IMR-90 (cell line): ENCODE data around the gene TBC1D22A. TPM values are rescaled to one million over a fixed set of nuclear protein-coding genes. Genes with fewer than 3 reads are reported as not detected.

Source experiments
- ATAC-seq: fragments of 200-7000 bp; cut with Tn5 transposase; 2 replicates; pipeline ENCODE4 v1.9.1; 2020; ENCODE audit warnings: low read depth, mild to moderate bottlenecking, moderate library complexity
- BruUV-seq: library from RNA; stranded (reverse); fragments of 400-500 nt; replicated peaks from 2 replicates; lab custom pipeline; 2021; lab: Mats Ljungman, UMichigan
- CTCF ChIA-PET: fragments of 300-600 bp; formaldehyde crosslinking; extraction: SDS; loops from one replicate; lab custom pipeline; 2021; ENCODE audit warnings: antibody characterized with exemption; lab: Yijun Ruan, JAX
- POLR2A ChIA-PET: fragments of 300-600 bp; sonication (Branson Sonifier 250); formaldehyde crosslinking; loops from one replicate; lab custom pipeline; 2022; ENCODE audit warnings: antibody characterized with exemption; ENCODE audit not compliant: unreplicated experiment; lab: Charles Lee
- DNase-seq: peaks from one replicate; pipeline ENCODE4 v3.0.0; 2013
- H2AFZ ChIP-seq: replicated peaks from 2 replicates; pipeline ENCODE3; 2013; ENCODE audit warnings: low read length, mild to moderate bottlenecking; ENCODE audit not compliant: poor library complexity
- H2AK5ac ChIP-seq: 2 replicates; pipeline ENCODE4 v1.6.1; 2013; ENCODE audit warnings: low read depth, low read length, inconsistent platforms
- H2AK9ac ChIP-seq: replicated peaks from 2 replicates; pipeline ENCODE3; 2013; ENCODE audit warnings: mild to moderate bottlenecking, low read depth, low read length, moderate library complexity; ENCODE audit not compliant: poor library complexity
- H2BK120ac ChIP-seq: 2 replicates; pipeline ENCODE4 v1.6.1; 2013; ENCODE audit warnings: low read depth, low read length, inconsistent platforms
- H2BK15ac ChIP-seq: 3 replicates; pipeline ENCODE4 v1.6.1; 2013; ENCODE audit warnings: low read depth, low read length, inconsistent platforms
- H2BK20ac ChIP-seq: 2 replicates; pipeline ENCODE4 v1.6.1; 2013; ENCODE audit warnings: low read depth, mild to moderate bottlenecking, inconsistent platforms, low read length, moderate library complexity
- H2BK5ac ChIP-seq: 2 replicates; pipeline ENCODE4 v1.6.1; 2013; ENCODE audit warnings: mild to moderate bottlenecking, low read depth, low read length, inconsistent platforms; ENCODE audit not compliant: poor library complexity, severe bottlenecking
- H3K14ac ChIP-seq: replicated peaks from 2 replicates; pipeline ENCODE4 v1.6.1; 2013; ENCODE audit warnings: low read depth, low read length, inconsistent platforms
- H3K18ac ChIP-seq: 2 replicates; pipeline ENCODE4 v1.6.1; 2013; ENCODE audit warnings: low read depth, low read length, control low read depth
- H3K23ac ChIP-seq: 2 replicates; pipeline ENCODE4 v1.6.1; 2013; ENCODE audit warnings: low read depth, low read length, inconsistent platforms
- H3K27ac ChIP-seq: 2 replicates; pipeline ENCODE4 v1.5.1; 2013; ENCODE audit warnings: mild to moderate bottlenecking, control low read depth, low read length; ENCODE audit not compliant: insufficient read depth
- H3K27me3 ChIP-seq: 2 replicates; pipeline ENCODE4 v1.6.1; 2013; ENCODE audit warnings: low read length; ENCODE audit not compliant: control insufficient read depth, insufficient read depth
- H3K36me3 ChIP-seq: 2 replicates; pipeline ENCODE4 v1.6.1; 2013; ENCODE audit warnings: low read length, mixed read lengths; ENCODE audit not compliant: control insufficient read depth, insufficient read depth
- H3K4ac ChIP-seq: 2 replicates; pipeline ENCODE4 v1.6.1; 2013; ENCODE audit warnings: low read depth, low read length, inconsistent platforms
- H3K4me1 ChIP-seq: 2 replicates; pipeline ENCODE4 v1.6.1; 2013; ENCODE audit warnings: low read length, mixed read lengths; ENCODE audit not compliant: control insufficient read depth, insufficient read depth
- H3K4me2 ChIP-seq: 2 replicates; pipeline ENCODE4 v1.6.1; 2013; ENCODE audit warnings: low read depth, mild to moderate bottlenecking, control low read depth, low read length, moderate library complexity
- H3K4me3 ChIP-seq: 2 replicates; pipeline ENCODE4 v1.5.1; 2013; ENCODE audit warnings: low read depth, mild to moderate bottlenecking, control low read depth, low read length, moderate library complexity; ENCODE audit not compliant: insufficient read depth
- H3K56ac ChIP-seq: 2 replicates; pipeline ENCODE4 v1.6.1; 2013; ENCODE audit warnings: low read length, inconsistent platforms; ENCODE audit not compliant: insufficient read depth; ENCODE audit errors: extremely low read depth
- H3K79me1 ChIP-seq, 2 experiments: 2 replicates each; pipeline ENCODE4 v1.6.1; 2013; ENCODE audit warnings: low read length in 2 of 2, inconsistent platforms in 1 of 2, low read depth in 1 of 2
- H3K9ac ChIP-seq: 2 replicates; pipeline ENCODE4 v1.6.1; 2013; ENCODE audit warnings: low read depth, low read length, control low read depth
- H3K9me1 ChIP-seq: 2 replicates; pipeline ENCODE4 v1.6.1; 2013; ENCODE audit warnings: low read length, inconsistent platforms; ENCODE audit not compliant: insufficient read depth
- H3K9me3 ChIP-seq: 2 replicates; pipeline ENCODE4 v1.6.1; 2013; ENCODE audit warnings: low read length; ENCODE audit not compliant: control insufficient read depth, insufficient read depth
- H4K20me1 ChIP-seq: 2 replicates; pipeline ENCODE4 v1.6.1; 2013; ENCODE audit warnings: low read length, inconsistent platforms; ENCODE audit not compliant: insufficient read depth
- H4K5ac ChIP-seq: 2 replicates; pipeline ENCODE4 v1.6.1; 2013; ENCODE audit warnings: mild to moderate bottlenecking, low read depth, low read length, control low read depth
- H4K8ac ChIP-seq, 2 experiments: 2 replicates each; pipeline ENCODE4 v1.6.1; 2013; ENCODE audit warnings: low read depth in 2 of 2, low read length in 2 of 2, control low read depth in 1 of 2, inconsistent platforms in 1 of 2
- H4K91ac ChIP-seq: 2 replicates; pipeline ENCODE4 v1.6.1; 2013; ENCODE audit warnings: low read depth, low read length, inconsistent platforms; ENCODE audit not compliant: insufficient read depth
- FOS ChIP-seq: fragments of 150-350 bp; IDR thresholded peaks from 2 replicates; pipeline ENCODE4 v1.6.1; 2016; ENCODE audit warnings: low read depth, low read length
- NFE2L2 ChIP-seq: fragments of 150-350 bp; IDR thresholded peaks from 2 replicates; pipeline ENCODE4 v1.6.1; 2016; ENCODE audit warnings: low read depth, mild to moderate bottlenecking, low read length
- SMC3 ChIP-seq: fragments of 150-350 bp; IDR thresholded peaks from 2 replicates; pipeline ENCODE4 v1.6.1; 2016; ENCODE audit warnings: low read depth, mild to moderate bottlenecking, antibody characterized with exemption, low read length, moderate library complexity
- WGBS, 2 experiments: methylation state at CpG; one replicate each; pipeline versions ENCODE4 v1.1.5 to v1.1.7; 2013; ENCODE audit warnings: missing lambda C conversion rate in 2 of 2; ENCODE audit not compliant: insufficient read length in 1 of 2; ENCODE audit errors: extremely low coverage in 2 of 2; 5-methylcytosine and 5-hydroxymethylcytosine counted together
- dilution Hi-C: fragments of 300-500 bp; cut with HindIII; formaldehyde crosslinking; loops from one replicate; pipeline ENCODE4 v1.14.3; 2018; ENCODE audit warnings: low sequenced_read_pairs; ENCODE audit not compliant: unreplicated experiment
- in situ Hi-C: fragments of 300-500 bp; cut with MboI; formaldehyde crosslinking; loops from 3 replicates; pipeline ENCODE4 v1.14.3; 2019; ENCODE audit warnings: low sequenced_read_pairs, inconsistent platforms, mixed read lengths
- intact Hi-C: fragments of 100-400 bp; cut with micrococcal nuclease; formaldehyde crosslinking; loops from 2 replicates; pipeline ENCODE4 v1.10.0; 2022
- polyA plus RNA-seq, 3 experiments: library from polyadenylated mRNA; depleted of rRNA; stranded (reverse); fragments of >200 nt; gene quantifications; 2 replicates each; pipeline ENCODE4 v1.2.3, GENCODE V29; 2012; ENCODE audit warnings: low replicate concordance in 1 of 3
- total RNA-seq: library from RNA; depleted of rRNA; stranded (reverse); fragments of >200 nt; gene quantifications from 2 replicates; pipeline ENCODE4 v1.2.3, GENCODE V29; 2012

TBC1D22A gene
- total and polyA plus RNA-seq, 2 of the 4 experiments (the other 2 are of a cell fraction): 9.0 to 16.7 TPM

GRCh38 chr22:47071078-47071806, 308.8 kb downstream of the TBC1D22A start:
- in situ Hi-C loops: no loop called here

More at GRCh38 chr22:47071078-47071806, 308.8 kb downstream of the TBC1D22A start:
- no peak overlapping the region for H3K9ac ChIP-seq
- H3K4me1 ChIP-seq: no peaks in the 10 kb centered on the region
- CTCF ChIA-PET: no interaction called here
- H2AK9ac ChIP-seq: no peak overlapping the region
- no peak overlapping the region for H3K56ac ChIP-seq
- no peak overlapping the region for H3K4me3 ChIP-seq
- WGBS, 2 experiments: no CpG with 5 or more reads among the region's 11 CpGs
- no peak overlapping the region for H4K8ac ChIP-seq
- peaks cover 5% of the 10 kb centered on the region for H4K20me1 ChIP-seq
- no peak overlapping the region for H2AK5ac ChIP-seq
- TF ChIP-seq SMC3 (no peak), NFE2L2 (no peak), FOS (no peak)
- H2BK15ac ChIP-seq: no peak overlapping the region
- no peak overlapping the region for H2BK120ac ChIP-seq
- no peak overlapping the region for H3K4me2 ChIP-seq
- POLR2A ChIA-PET: no interaction called here
- H3K36me3 ChIP-seq: 0 out of 2 replicates have a peak, but pooled peaks cover 1% of the 10 kb centered on the region
- no peak overlapping the region for H4K5ac ChIP-seq
- DNase-seq: no peak
- H4K91ac ChIP-seq: no peak overlapping the region
- no peak overlapping the region for H2BK5ac ChIP-seq
- intact Hi-C loops: no loop called here
- dilution Hi-C loops: no loop called here
- peaks cover 4 to 8% of the 10 kb centered on the region in 2 experiments; a peak in 3 of 4 replicates for H3K79me1 ChIP-seq
- H3K27ac ChIP-seq: no peak overlapping the region
- 0 out of 2 replicates have a peak, but pooled peaks cover 10% of the 10 kb centered on the region for H3K9me1 ChIP-seq
- no peak overlapping the region for H3K4ac ChIP-seq
- H3K27me3 ChIP-seq: no peaks in the 10 kb centered on the region
- H2AFZ ChIP-seq: no peak overlapping the region
- H3K18ac ChIP-seq: no peak overlapping the region
- no peak overlapping the region for H3K23ac ChIP-seq
- no peak for ATAC-seq
- H2BK20ac ChIP-seq: no peak overlapping the region
- no TSS peak for BruUV-seq
- no peak overlapping the region for H3K14ac ChIP-seq
- peaks cover 11% of the 10 kb centered on the region for H3K9me3 ChIP-seq
